ENCODE data around the gene STK39. TPM values are rescaled to one million over a fixed set of nuclear protein-coding genes. Genes with fewer than 3 reads are reported as not detected.

The STK39 gene
- total and polyA plus RNA-seq, 9 of the 15 experiments (the other 6 are each of a cell fraction or from before 2014, with no cell fraction given), result 0.19 to 0.76 (median 0.51) TPM

- TF ChIP-seq POLR2AphosphoS2 (IDR thresholded peaks at IDR 0.05; ENCODE audit: low read length) (no peak), CAMTA2 (CRISPR knock-in tag; conservative IDR thresholded peaks at IDR 0.05) (no peak), FOXK2 (conservative IDR thresholded peaks at IDR 0.05 in 1 of 2, IDR thresholded peaks at IDR 0.05 in 1 of 2; ENCODE audit: low read depth in 2 of 2) (no peak), SMAD3 (CRISPR knock-in tag; conservative IDR thresholded peaks at IDR 0.05) (no peak), ZNF212 (CRISPR knock-in tag; IDR thresholded peaks at IDR 0.05) (no peak), MTF1 (CRISPR knock-in tag; IDR thresholded peaks at IDR 0.05; ENCODE audit: borderline replicate concordance) (no peak)
Observed at GRCh38 chr2:168289880-168290279, 42.5 kb upstream of the STK39 start (continued).

- no peak overlapping the region for H3K4me2 ChIP-seq (ENCODE audit: insufficient read depth, low read length)
- H2AFZ ChIP-seq (ENCODE audit: low read depth, low read length), result no peak overlapping the region
- H3K9me1 ChIP-seq (ENCODE audit: control insufficient read depth, insufficient read depth, low read length), result no peaks in the 10 kb centered on the region
- H3K4me1 ChIP-seq (replicated peaks in 1 of 2; ENCODE audit: control insufficient read depth in 2 of 2, insufficient read depth in 2 of 2, low read length in 2 of 2), result no peaks in the 10 kb centered on the region; a peak in 1 of 5 replicates
- WGBS (ENCODE audit: insufficient coverage, low coverage, missing lambda C conversion rate), result 11% methylated on average over 2 of the region's 2 CpGs
- H3K27ac ChIP-seq (ENCODE audit: extremely low read depth, low read depth, low read length), result no peak overlapping the region
- no peak overlapping the region for H3K4me3 ChIP-seq
- no peak overlapping the region for H3K9ac ChIP-seq (ENCODE audit: insufficient read depth in 1 of 2, low read depth in 2 of 2, low read length in 2 of 2)
- FAIRE-seq, result no peak
- in situ Hi-C loops (cut with MboI), result no loop called here
- peaks cover 0 to 15% of the 10 kb centered on the region in 2 experiments; a peak in 2 of 5 replicates for H3K27me3 ChIP-seq (ENCODE audit: control insufficient read depth in 2 of 2, insufficient read depth in 2 of 2, low read length in 2 of 2)
- no peak for DNase-seq (ENCODE audit: extremely low read depth in 1 of 4, low spot score in 3 of 4)
- intact Hi-C loops (cut with micrococcal nuclease), result no loop called here
- H3K79me2 ChIP-seq (ENCODE audit: control insufficient read depth, insufficient read depth, low read length), result no peaks in the 10 kb centered on the region
- BruUV-seq (replicated peaks), result no TSS peak
- ATAC-seq, result no peak
- POLR2A ChIA-PET, result no interaction called here
- no peaks in the 10 kb centered on the region for H3K9me3 ChIP-seq (replicated peaks; ENCODE audit: control insufficient read depth, insufficient read depth, low read depth, low read length)
- CTCF ChIA-PET (ENCODE audit: low intra/inter-chr PET ratio), result no interaction called here
- TF ChIP-seq EP400 (IDR thresholded peaks at IDR 0.05), result no peak
- TF ChIP-seq MBD1 (CRISPR knock-in tag; IDR thresholded peaks at IDR 0.05), result no peak
- no peak for TF ChIP-seq MTF1 (CRISPR knock-in tag; IDR thresholded peaks at IDR 0.05; ENCODE audit: borderline replicate concordance)
- no peak for TF ChIP-seq IFI16 (CRISPR knock-in tag; IDR thresholded peaks at IDR 0.05)
- TF ChIP-seq POLR2AphosphoS5 (IDR thresholded peaks at IDR 0.05; ENCODE audit: control insufficient read depth, insufficient read depth, low read depth, low read length), result no peak
- TF ChIP-seq TEAD1 (CRISPR knock-in tag; IDR thresholded peaks at IDR 0.05), result no peak
- no peak for TF ChIP-seq RAD51 (IDR thresholded peaks at IDR 0.05; ENCODE audit: borderline replicate concordance, low read depth)
- no peak for TF ChIP-seq MBD2 (IDR thresholded peaks at IDR 0.05; ENCODE audit: borderline replicate concordance, low read depth)
- TF ChIP-seq ZNF830 (CRISPR knock-in tag; IDR thresholded peaks at IDR 0.05), result no peak
- TF ChIP-seq SRSF3 (IDR thresholded peaks at IDR 0.05; ENCODE audit: insufficient read depth, low read length), result no peak
- TF ChIP-seq ZNF143 (CRISPR knock-in tag; IDR thresholded peaks at IDR 0.05), result no peak
- TF ChIP-seq ZNF589 (CRISPR knock-in tag; IDR thresholded peaks at IDR 0.05; ENCODE audit: low read depth), result no peak
- no peak for TF ChIP-seq RBM15 (IDR thresholded peaks at IDR 0.05; ENCODE audit: insufficient read depth, low read length)
- no peak for TF ChIP-seq PHF20 (IDR thresholded peaks at IDR 0.05; ENCODE audit: partially characterized antibody)
- no peak for TF ChIP-seq HEY1 (CRISPR knock-in tag; IDR thresholded peaks at IDR 0.05; ENCODE audit: borderline replicate concordance)
- no peak for TF ChIP-seq CHD1 (IDR thresholded peaks at IDR 0.05; ENCODE audit: low read length)
- TF ChIP-seq ZNF431 (CRISPR knock-in tag; IDR thresholded peaks at IDR 0.05), result no peak
- no peak for TF ChIP-seq ZNF347 (CRISPR knock-in tag; IDR thresholded peaks at IDR 0.05; ENCODE audit: low read depth)
- no peak for TF ChIP-seq RFX5 (IDR thresholded peaks at IDR 0.05; ENCODE audit: low read depth, low read length)
- H3K36me3 ChIP-seq (ENCODE audit: control insufficient read depth, insufficient read depth, low read length), result no peaks in the 10 kb centered on the region
- no peaks in the 10 kb centered on the region for H4K20me1 ChIP-seq (replicated peaks; ENCODE audit: control insufficient read depth, insufficient read depth, low read length)
Observed at GRCh38 chr2:168286535-168286934, 39.1 kb upstream of the STK39 start.

Data from K562 (cell line).